PC-9 (cell line): ENCODE results near the gene ZNF441. TPM values are rescaled to one million over a fixed set of nuclear protein-coding genes. Genes with fewer than 3 reads are reported as not detected.
A peak's percentile ranks its signal among the peaks of the same experiment; 100 is the strongest.

Source experiments
- BruUV-seq: library from RNA; stranded (reverse); fragments of 400-500 nt; replicated peaks from 2 replicates; lab custom pipeline; 2021; lab: Mats Ljungman, UMichigan
- CTCF ChIA-PET: fragments of 300-600 bp; sonication (Branson Sonifier 250); formaldehyde crosslinking; loops from one replicate; lab custom pipeline; 2022; ENCODE audit warnings: antibody characterized with exemption; lab: Charles Lee
- POLR2A ChIA-PET: fragments of 300-600 bp; sonication (Branson Sonifier 250); formaldehyde crosslinking; loops from one replicate; lab custom pipeline; 2022; ENCODE audit warnings: antibody characterized with exemption; ENCODE audit not compliant: unreplicated experiment; lab: Charles Lee
- DNase-seq, 2 experiments: peaks; one replicate each; pipeline versions ENCODE4 v3.0.0 to v3.0.0-alpha.2; 2015 to 2022; ENCODE audit warnings: mixed read lengths in 1 of 2
- H2AFZ ChIP-seq: fragments of 200-600 bp; sonication (generic); 2 replicates; pipeline ENCODE4 v1.8.1; 2017; ENCODE audit warnings: antibody characterized with exemption
- H3F3A ChIP-seq: fragments of 200-600 bp; sonication (generic); 2 replicates; pipeline ENCODE4 v1.8.1; 2017; ENCODE audit warnings: antibody characterized with exemption, mild to moderate bottlenecking, low read depth; ENCODE audit not compliant: insufficient read depth
- H3K27ac ChIP-seq: fragments of 200-600 bp; sonication (generic); 2 replicates; pipeline ENCODE4 v1.6.1; 2016; ENCODE audit warnings: mixed run types
- H3K27me3 ChIP-seq: fragments of 200-600 bp; sonication (generic); 2 replicates; pipeline ENCODE4 v1.6.1; 2016; ENCODE audit warnings: low read depth, mixed run types; ENCODE audit not compliant: insufficient read depth
- H3K36me3 ChIP-seq: fragments of 200-600 bp; sonication (generic); 2 replicates; pipeline ENCODE4 v1.6.1; 2016; ENCODE audit warnings: low read depth, mixed run types
- H3K4me1 ChIP-seq: fragments of 200-600 bp; sonication (generic); replicated peaks from 2 replicates; pipeline ENCODE4 v1.6.1; 2016; ENCODE audit warnings: mixed run types; ENCODE audit not compliant: insufficient read depth
- H3K4me2 ChIP-seq: fragments of 200-600 bp; sonication (generic); 2 replicates; pipeline ENCODE4 v1.6.1; 2017; ENCODE audit warnings: mixed run types
- H3K4me3 ChIP-seq: fragments of 200-600 bp; sonication (generic); 2 replicates; pipeline ENCODE4 v1.6.1; 2016; ENCODE audit warnings: mixed run types
- H3K79me2 ChIP-seq: fragments of 200-600 bp; sonication (generic); 2 replicates; pipeline ENCODE4 v1.6.1; 2017; ENCODE audit warnings: low read depth, mixed run types
- H3K9me2 ChIP-seq: fragments of 200-600 bp; sonication (generic); 2 replicates; pipeline ENCODE4 v1.8.1; 2017; ENCODE audit warnings: mild to moderate bottlenecking; ENCODE audit not compliant: insufficient read depth
- H3K9me3 ChIP-seq: fragments of 200-600 bp; sonication (generic); 2 replicates; pipeline ENCODE4 v1.8.1; 2016; ENCODE audit warnings: low read depth; ENCODE audit not compliant: insufficient read depth
- H4K20me1 ChIP-seq: fragments of 200-600 bp; sonication (generic); 2 replicates; pipeline ENCODE4 v1.8.1; 2017; ENCODE audit not compliant: insufficient read depth
- CTCF ChIP-seq: fragments of 200-600 bp; sonication (generic); conservative IDR thresholded peaks from 2 replicates; pipeline ENCODE4 v1.6.1; 2017; ENCODE audit warnings: mixed run types, antibody characterized with exemption, mild to moderate bottlenecking, moderate library complexity
- EZH2 ChIP-seq: fragments of 200-600 bp; sonication (generic); IDR thresholded peaks from 2 replicates; pipeline ENCODE4 v1.8.0; 2017; ENCODE audit warnings: antibody characterized with exemption, low read depth
- intact Hi-C: fragments of 100-400 bp; cut with micrococcal nuclease; formaldehyde crosslinking; loops from one replicate; pipeline ENCODE4 v1.10.0; 2022; ENCODE audit not compliant: unreplicated experiment
- total RNA-seq: library from RNA; stranded (reverse); gene quantifications from 2 replicates; pipeline ENCODE4 v1.2.3, GENCODE V29; 2021

Gene ZNF441
- total RNA-seq, 1 experiment from 2014 or later, result 1.6 TPM

GRCh38 chr19:11729586-11729985, 37.2 kb upstream of the ZNF441 start:
- CTCF ChIA-PET, result no interaction called here
- Histone ChIP-seq H3K79me2 (peaks cover 43% of the 10 kb centered on the region), H2AFZ (no peak overlapping the region), H3F3A (peaks cover 10% of the 10 kb centered on the region; the same call in 1 of the 2 replicates), H3K4me2 (peak overlapping the region; percentile 30), H3K36me3 (peaks cover 31% of the 10 kb centered on the region), H3K9me2 (no peaks in the 10 kb centered on the region), H3K4me1 (peaks cover 24% of the 10 kb centered on the region), H3K4me3 (0 out of 2 replicates have a peak overlapping the region, but pooled peaks have one; percentile 2), H3K27me3 (no peaks in the 10 kb centered on the region), H3K27ac (0 out of 2 replicates have a peak overlapping the region, but pooled peaks have one; percentile 11), H3K9me3 (peaks cover 55% of the 10 kb centered on the region), H4K20me1 (no peaks in the 10 kb centered on the region)
- POLR2A ChIA-PET, result no interaction called here
- TF ChIP-seq CTCF (no peak), EZH2 (no peak)
- DNase-seq, result peak in 1 of 2 experiments; percentile 81
- intact Hi-C loops, result no loop called here
- BruUV-seq, result no TSS peak

- Histone ChIP-seq H4K20me1 (no peaks in the 10 kb centered on the region), H3F3A (peaks cover 13% of the 10 kb centered on the region; the same call in 1 of the 2 replicates), H3K27ac (no peak overlapping the region), H3K4me2 (peak overlapping the region; percentile 9; the same call in 1 of the 2 replicates), H3K79me2 (peaks cover 65% of the 10 kb centered on the region), H2AFZ (no peak overlapping the region), H3K9me3 (peaks cover 9% of the 10 kb centered on the region; the same call in 1 of the 2 replicates), H3K4me1 (peaks cover 43% of the 10 kb centered on the region), H3K27me3 (no peaks in the 10 kb centered on the region), H3K36me3 (0 out of 2 replicates have a peak, but pooled peaks cover 6% of the 10 kb centered on the region), H3K4me3 (no peak overlapping the region), H3K9me2 (no peaks in the 10 kb centered on the region)
- DNase-seq, result peak in 1 of 2 experiments; percentile 52
- TF ChIP-seq EZH2, result no peak
- no peak for TF ChIP-seq CTCF
- BruUV-seq, result no TSS peak
- ChIA-PET POLR2A (no interaction called here), CTCF (no interaction called here)
- intact Hi-C loops, result loop anchor here (5.0 kb wide), 1 partner anchor 33 kb away; no protein-coding TSS in a partner anchor
Measured at GRCh38 chr19:11735375-11735774, 31.4 kb upstream of the ZNF441 start.

GRCh38 chr19:11736696-11737095, 30.1 kb upstream of the ZNF441 start:
- H3F3A ChIP-seq, result peaks cover 13% of the 10 kb centered on the region; the same call in 1 of the 2 replicates
- no peak overlapping the region for H2AFZ ChIP-seq
- intact Hi-C loops, result loop anchor here (5.0 kb wide), 1 partner anchor 34 kb away; no protein-coding TSS in a partner anchor
- no peaks in the 10 kb centered on the region for H3K27me3 ChIP-seq
- H3K4me1 ChIP-seq, result peaks cover 41% of the 10 kb centered on the region
- H3K9me2 ChIP-seq, result no peaks in the 10 kb centered on the region
- H4K20me1 ChIP-seq, result no peaks in the 10 kb centered on the region
- 0 out of 2 replicates have a peak, but pooled peaks cover 6% of the 10 kb centered on the region for H3K36me3 ChIP-seq
- ChIA-PET CTCF (interaction anchor here (0.9 kb wide), 1 partner anchor 36 kb away, joined by 5 read pairs; no protein-coding TSS in a partner anchor), POLR2A (no interaction called here)
- DNase-seq, result peak; percentile 42 to 59
- TF ChIP-seq EZH2 (no peak), CTCF (no peak)
- BruUV-seq, result no TSS peak
- H3K27ac ChIP-seq, result no peak overlapping the region
- H3K4me3 ChIP-seq, result no peak overlapping the region
- peaks cover 60% of the 10 kb centered on the region for H3K79me2 ChIP-seq
- peaks cover 6% of the 10 kb centered on the region; the same call in 1 of the 2 replicates for H3K9me3 ChIP-seq
- peak overlapping the region; percentile 95 for H3K4me2 ChIP-seq
